SU-DHL-6 (cell line): ENCODE data around the gene POLE4.

Experiments used
- CTCF ChIP-seq: fragments of 200-600 bp; sonication (generic); IDR thresholded peaks from one replicate; pipeline ENCODE4 v1.5.1; 2017; ENCODE audit warnings: antibody characterized with exemption, mild to moderate bottlenecking, low read length, moderate library complexity; ENCODE audit not compliant: insufficient read depth, poor library complexity, severe bottlenecking
- EZH2phosphoT487 ChIP-seq: fragments of 200-600 bp; sonication (generic), shearing (Covaris generic); conservative IDR thresholded peaks from 2 replicates; pipeline ENCODE4 v1.6.1; 2018; ENCODE audit warnings: mild to moderate bottlenecking, antibody characterized with exemption, low read length, moderate library complexity, mixed read lengths

GRCh38 chr2:74910245-74910644 lies 48.2 kb upstream of the POLE4 start:
- no peak for TF ChIP-seq CTCF
- TF ChIP-seq EZH2phosphoT487, result no peak
